RWPE1 (cell line): ENCODE measurements around the gene PDCD1.
"Not testable (repeated sequence)": the region's sequence is repeated elsewhere in the genome, so short reads cannot be mapped to it uniquely, and the experiment has no call there.

ENCODE experiments used
- CTCF ChIA-PET: fragments of 350-600 bp; sonication (Branson Sonifier 250); formaldehyde crosslinking; extraction: SDS; loops from one replicate; lab custom pipeline; 2021; lab: Yijun Ruan, JAX
- POLR2A ChIA-PET: fragments of 400-600 bp; formaldehyde crosslinking; extraction: SDS; loops from one replicate; lab custom pipeline; 2020; ENCODE audit warnings: antibody characterized with exemption; ENCODE audit not compliant: low non-redundant PET; lab: Yijun Ruan, JAX
- DNase-seq: peaks from one replicate; pipeline ENCODE4 v3.0.0; 2012; ENCODE audit warnings: low spot score
- H3K27ac ChIP-seq: fragments of 450-650 bp; 2 replicates; pipeline ENCODE4 v1.5.1; 2017
- CTCF ChIP-seq: fragments of 450-650 bp; conservative IDR thresholded peaks from 2 replicates; pipeline ENCODE4 v1.5.1; 2017; ENCODE audit warnings: low read depth, mild to moderate bottlenecking

PDCD1 gene

DNA sequence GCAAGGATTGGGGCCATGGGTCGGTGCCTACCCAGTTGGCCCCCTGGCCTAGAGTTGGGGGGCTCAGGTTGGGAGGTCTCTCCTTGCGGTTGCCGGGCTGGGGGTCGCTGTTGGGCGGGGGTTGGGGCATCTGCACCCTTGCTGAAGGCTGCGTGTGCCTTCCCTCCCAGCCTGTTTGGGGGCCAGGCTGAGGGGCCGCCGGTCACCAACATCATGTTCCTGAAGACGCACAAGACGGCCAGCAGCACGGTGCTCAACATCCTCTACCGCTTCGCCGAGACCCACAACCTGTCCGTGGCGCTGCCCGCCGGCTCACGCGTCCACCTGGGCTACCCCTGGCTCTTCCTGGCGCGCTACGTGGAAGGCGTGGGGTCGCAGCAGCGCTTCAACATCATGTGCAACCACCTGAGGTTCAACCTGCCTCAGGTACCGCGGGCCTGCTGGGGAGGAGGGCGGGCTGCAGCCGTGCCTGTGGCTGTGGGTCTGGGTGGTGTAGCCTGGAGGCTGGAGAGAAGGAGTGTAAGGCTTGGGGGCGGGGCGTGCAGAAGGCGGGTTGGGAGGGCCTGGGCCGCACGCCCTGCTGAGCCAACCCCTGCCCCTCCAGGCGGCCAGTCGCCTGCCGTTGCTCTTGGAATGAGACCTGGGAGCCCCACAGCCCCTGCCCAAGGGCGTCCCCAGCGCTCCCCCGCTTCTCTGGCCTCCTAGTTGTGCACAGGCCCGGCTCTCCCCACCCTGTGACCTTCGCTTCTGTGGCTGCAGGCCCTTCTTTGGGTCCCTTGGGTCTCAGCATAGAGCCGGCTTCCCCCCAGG lies 56.9 kb downstream of the PDCD1 start:
- H3K27ac ChIP-seq = no peak overlapping the region
- TF ChIP-seq CTCF = no peak
- no peak for DNase-seq
- CTCF ChIA-PET = no interaction called here
- POLR2A ChIA-PET = no interaction called here

DNA sequence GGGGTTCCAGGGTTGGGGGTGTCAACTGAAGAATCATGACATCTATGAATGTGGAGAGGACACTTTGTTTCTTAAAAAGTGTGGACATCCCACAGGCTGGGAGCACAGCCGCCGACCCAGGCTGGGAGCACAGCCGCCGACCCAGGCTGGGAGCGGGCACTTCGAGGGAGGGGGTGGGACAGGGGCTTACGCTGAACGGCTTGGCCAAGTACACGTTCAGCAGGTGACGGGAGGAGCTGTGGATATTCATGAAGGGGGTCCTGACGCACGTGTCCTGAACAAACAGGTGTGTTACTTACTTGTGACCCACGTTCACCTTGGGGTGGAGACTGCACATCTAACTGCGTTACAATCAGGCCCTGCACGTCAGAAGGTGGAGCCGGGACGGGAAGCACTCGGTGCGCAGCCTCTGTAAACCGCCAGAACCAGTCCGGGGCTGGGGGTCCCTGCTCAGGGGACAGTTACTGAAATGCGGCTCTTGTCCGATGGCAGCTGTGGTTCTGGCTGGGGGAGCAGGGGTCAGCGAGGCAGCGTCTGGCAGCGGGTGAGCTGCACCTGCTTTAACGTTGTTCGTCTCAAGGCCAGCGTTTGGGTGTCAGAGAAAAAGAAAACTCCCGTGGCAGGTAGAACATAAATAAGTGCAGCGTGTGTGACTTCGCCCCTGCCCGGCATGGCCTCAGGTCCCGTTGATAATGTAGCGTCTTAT lies 58.3 kb downstream of the PDCD1 start:
- H3K27ac ChIP-seq, POLR2A ChIA-PET, DNase-seq: not testable (repeated sequence)
- CTCF ChIA-PET = interaction anchor here (0.6 kb wide), 1 partner anchor 708 kb away, joined by 3 read pairs; no protein-coding TSS in a partner anchor
